ENCODE measurements around the gene MRPL28. TPM values are rescaled to one million over a fixed set of nuclear protein-coding genes. Genes with fewer than 3 reads are reported as not detected.

Gene MRPL28
- total RNA-seq, 1 experiment from 2014 or later: 38.1 TPM

DNA sequence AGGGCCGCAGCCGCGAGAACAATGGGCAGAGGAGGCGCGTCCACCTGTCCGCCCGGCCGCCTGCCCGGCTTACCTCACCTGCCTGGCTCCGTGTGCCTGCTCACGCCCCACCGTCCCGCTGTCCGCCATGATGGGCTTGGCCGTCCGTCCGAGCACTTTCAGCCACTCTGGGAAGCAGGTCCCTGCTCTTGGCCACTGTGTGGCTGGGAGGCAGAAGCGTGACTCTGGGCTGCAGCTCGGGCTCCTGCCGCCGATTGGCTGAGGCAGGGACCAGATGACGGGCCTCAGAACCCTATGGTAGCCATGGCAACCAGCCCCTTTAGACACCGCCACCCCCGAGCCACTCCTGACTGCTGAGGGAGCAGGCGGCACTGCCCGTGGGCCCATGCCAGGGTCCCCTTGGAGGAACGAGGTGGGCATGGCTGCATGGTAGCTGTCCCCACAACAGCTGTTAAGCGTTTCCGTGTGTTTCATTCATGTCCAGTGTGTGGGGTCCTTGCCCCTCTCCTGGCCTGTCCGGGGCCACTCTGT, 8.9 kb downstream of the MRPL28 start:
- H3K4me2 ChIP-seq (ENCODE audit: low read depth, low read length, poor library complexity, severe bottlenecking): peak overlapping the region; percentile 22
- no peaks in the 10 kb centered on the region for H3K9me3 ChIP-seq (ENCODE audit: low read length)
- no peak overlapping the region for H3K27ac ChIP-seq (ENCODE audit: low read length)
- H3K4me1 ChIP-seq (ENCODE audit: low read length): peaks cover 13% of the 10 kb centered on the region
- H3K79me2 ChIP-seq (ENCODE audit: low read length): no peaks in the 10 kb centered on the region
- H3K27me3 ChIP-seq (ENCODE audit: low read length): no peaks in the 10 kb centered on the region
- H3K9me2 ChIP-seq (replicated peaks; ENCODE audit: insufficient read depth, low read length): no peaks in the 10 kb centered on the region
- no peak overlapping the region for H3K4me3 ChIP-seq (ENCODE audit: low read length)
- no peaks in the 10 kb centered on the region for H3K36me3 ChIP-seq (ENCODE audit: insufficient read depth, low read length)
- no peak overlapping the region for H3K9ac ChIP-seq (ENCODE audit: low read length)
- peak; percentile 66 for DNase-seq
- no peak overlapping the region for H2AFZ ChIP-seq (ENCODE audit: low read length)
- H4K20me1 ChIP-seq (ENCODE audit: insufficient read depth, low read depth, low read length): peaks cover 5% of the 10 kb centered on the region; the same call in 1 of the 2 replicates

GRCh38 chr16:360698-361336, 9.5 kb downstream of the MRPL28 start:
- Histone ChIP-seq H3K9me3 (ENCODE audit: low read length) (no peaks in the 10 kb centered on the region), H3K4me1 (ENCODE audit: low read length) (peaks cover 8% of the 10 kb centered on the region; the same call in 1 of the 2 replicates), H4K20me1 (ENCODE audit: insufficient read depth, low read depth, low read length) (peaks cover 5% of the 10 kb centered on the region; the same call in 1 of the 2 replicates), H3K27me3 (ENCODE audit: low read length) (no peaks in the 10 kb centered on the region), H3K9me2 (replicated peaks; ENCODE audit: insufficient read depth, low read length) (no peaks in the 10 kb centered on the region), H3K79me2 (ENCODE audit: low read length) (no peaks in the 10 kb centered on the region), H3K36me3 (ENCODE audit: insufficient read depth, low read length) (no peaks in the 10 kb centered on the region), H3K9ac (ENCODE audit: low read length) (no peak overlapping the region), H3K27ac (ENCODE audit: low read length) (no peak overlapping the region), H3K4me3 (ENCODE audit: low read length) (no peak overlapping the region), H3K4me2 (ENCODE audit: low read depth, low read length, poor library complexity, severe bottlenecking) (no peak overlapping the region), H2AFZ (ENCODE audit: low read length) (no peak overlapping the region)
- no peak for DNase-seq

- H3K4me3 ChIP-seq (ENCODE audit: low read length): no peak overlapping the region
- no peak overlapping the region for H3K4me2 ChIP-seq (ENCODE audit: low read depth, low read length, poor library complexity, severe bottlenecking)
- no peaks in the 10 kb centered on the region for H3K9me3 ChIP-seq (ENCODE audit: low read length)
- no peaks in the 10 kb centered on the region for H3K36me3 ChIP-seq (ENCODE audit: insufficient read depth, low read length)
- DNase-seq: no peak
- H3K4me1 ChIP-seq (ENCODE audit: low read length): peaks cover 8% of the 10 kb centered on the region; the same call in 1 of the 2 replicates
- no peak overlapping the region for H3K27ac ChIP-seq (ENCODE audit: low read length)
- no peaks in the 10 kb centered on the region for H3K9me2 ChIP-seq (replicated peaks; ENCODE audit: insufficient read depth, low read length)
- no peaks in the 10 kb centered on the region for H3K79me2 ChIP-seq (ENCODE audit: low read length)
- no peak overlapping the region for H2AFZ ChIP-seq (ENCODE audit: low read length)
- H4K20me1 ChIP-seq (ENCODE audit: insufficient read depth, low read depth, low read length): peaks cover 5% of the 10 kb centered on the region; the same call in 1 of the 2 replicates
- no peaks in the 10 kb centered on the region for H3K27me3 ChIP-seq (ENCODE audit: low read length)
- no peak overlapping the region for H3K9ac ChIP-seq (ENCODE audit: low read length)
Measured at GRCh38 chr16:359871-360697, 10.3 kb downstream of the MRPL28 start.

DNA sequence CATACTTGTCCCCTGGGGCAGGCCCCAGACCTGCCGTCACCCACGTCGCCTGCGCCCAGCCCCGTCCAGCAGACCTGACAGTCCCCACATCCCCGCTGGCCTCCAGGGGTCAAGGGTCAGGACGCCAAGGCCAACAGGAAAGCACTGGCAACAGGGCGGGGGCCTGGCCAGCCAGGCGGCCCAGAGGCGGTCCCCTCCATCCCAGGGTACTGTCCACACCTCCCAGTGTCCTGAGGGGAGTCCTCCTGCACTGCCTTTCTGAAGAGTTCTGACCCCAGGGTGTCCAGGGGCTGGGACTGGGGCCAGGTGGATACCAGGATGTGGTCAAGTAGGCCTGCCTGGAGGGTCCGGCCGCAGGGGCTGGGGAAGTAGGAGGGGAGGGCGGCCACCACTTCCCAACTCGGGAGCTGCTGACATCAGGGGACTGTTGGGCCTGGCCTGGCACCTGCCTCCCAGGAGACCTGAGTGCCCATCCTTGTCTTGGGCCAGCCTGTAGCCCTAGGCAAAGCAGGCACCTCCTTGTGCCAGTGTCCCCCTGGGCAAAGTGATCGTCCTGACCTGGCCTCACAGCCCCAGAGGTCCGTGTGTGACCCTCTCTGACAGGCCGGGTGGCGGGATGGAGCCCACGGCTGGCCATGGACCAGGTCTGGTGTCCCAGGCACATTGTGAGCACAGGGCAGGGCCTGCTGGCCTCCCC, 11.1 kb downstream of the MRPL28 start:
- H3K9me2 ChIP-seq (replicated peaks; ENCODE audit: insufficient read depth, low read length): no peaks in the 10 kb centered on the region
- no peak overlapping the region for H3K27ac ChIP-seq (ENCODE audit: low read length)
- H3K79me2 ChIP-seq (ENCODE audit: low read length): no peaks in the 10 kb centered on the region
- no peak overlapping the region for H3K4me3 ChIP-seq (ENCODE audit: low read length)
- H3K36me3 ChIP-seq (ENCODE audit: insufficient read depth, low read length): no peaks in the 10 kb centered on the region
- no peak for DNase-seq
- no peak overlapping the region for H3K9ac ChIP-seq (ENCODE audit: low read length)
- peaks cover 5% of the 10 kb centered on the region; the same call in 1 of the 2 replicates for H4K20me1 ChIP-seq (ENCODE audit: insufficient read depth, low read depth, low read length)
- no peak overlapping the region for H2AFZ ChIP-seq (ENCODE audit: low read length)
- no peaks in the 10 kb centered on the region for H3K9me3 ChIP-seq (ENCODE audit: low read length)
- H3K4me2 ChIP-seq (ENCODE audit: low read depth, low read length, poor library complexity, severe bottlenecking): no peak overlapping the region
- no peaks in the 10 kb centered on the region for H3K27me3 ChIP-seq (ENCODE audit: low read length)
- peaks cover 8% of the 10 kb centered on the region; the same call in 1 of the 2 replicates for H3K4me1 ChIP-seq (ENCODE audit: low read length)

- no peak overlapping the region for H3K4me2 ChIP-seq (ENCODE audit: low read depth, low read length, poor library complexity, severe bottlenecking)
- H4K20me1 ChIP-seq (ENCODE audit: insufficient read depth, low read depth, low read length): no peaks in the 10 kb centered on the region
- no peak overlapping the region for H3K4me3 ChIP-seq (ENCODE audit: low read length)
- peaks cover 7% of the 10 kb centered on the region for H3K4me1 ChIP-seq (ENCODE audit: low read length)
- H2AFZ ChIP-seq (ENCODE audit: low read length): no peak overlapping the region
- peaks cover 3% of the 10 kb centered on the region for H3K79me2 ChIP-seq (ENCODE audit: low read length)
- H3K27me3 ChIP-seq (ENCODE audit: low read length): no peaks in the 10 kb centered on the region
- H3K9me3 ChIP-seq (ENCODE audit: low read length): no peaks in the 10 kb centered on the region
- H3K9me2 ChIP-seq (replicated peaks; ENCODE audit: insufficient read depth, low read length): no peaks in the 10 kb centered on the region
- no peaks in the 10 kb centered on the region for H3K36me3 ChIP-seq (ENCODE audit: insufficient read depth, low read length)
- no peak overlapping the region for H3K9ac ChIP-seq (ENCODE audit: low read length)
- H3K27ac ChIP-seq (ENCODE audit: low read length): no peak overlapping the region
- DNase-seq: no peak
Measured at GRCh38 chr16:356741-357140, 13.6 kb downstream of the MRPL28 start.

- peaks cover 20% of the 10 kb centered on the region for H3K79me2 ChIP-seq (ENCODE audit: low read length)
- no peak for DNase-seq
- no peaks in the 10 kb centered on the region for H3K27me3 ChIP-seq (ENCODE audit: low read length)
- H3K4me3 ChIP-seq (ENCODE audit: low read length): no peak overlapping the region
- peaks cover 6% of the 10 kb centered on the region; the same call in 1 of the 2 replicates for H3K36me3 ChIP-seq (ENCODE audit: insufficient read depth, low read length)
- no peak overlapping the region for H3K9ac ChIP-seq (ENCODE audit: low read length)
- H3K9me2 ChIP-seq (replicated peaks; ENCODE audit: insufficient read depth, low read length): no peaks in the 10 kb centered on the region
- no peaks in the 10 kb centered on the region for H3K9me3 ChIP-seq (ENCODE audit: low read length)
- H2AFZ ChIP-seq (ENCODE audit: low read length): no peak overlapping the region
- H3K27ac ChIP-seq (ENCODE audit: low read length): no peak overlapping the region
- no peaks in the 10 kb centered on the region for H4K20me1 ChIP-seq (ENCODE audit: insufficient read depth, low read depth, low read length)
- H3K4me1 ChIP-seq (ENCODE audit: low read length): peaks cover 20% of the 10 kb centered on the region
- H3K4me2 ChIP-seq (ENCODE audit: low read depth, low read length, poor library complexity, severe bottlenecking): no peak overlapping the region
Measured at GRCh38 chr16:354971-355461, 15.3 kb downstream of the MRPL28 start.

GRCh38 chr16:354291-354881, 16.0 kb downstream of the MRPL28 start:
- no peak overlapping the region for H3K9ac ChIP-seq (ENCODE audit: low read length)
- H3K27me3 ChIP-seq (ENCODE audit: low read length): no peaks in the 10 kb centered on the region
- no peak overlapping the region for H2AFZ ChIP-seq (ENCODE audit: low read length)
- no peak overlapping the region for H3K4me2 ChIP-seq (ENCODE audit: low read depth, low read length, poor library complexity, severe bottlenecking)
- peaks cover 26% of the 10 kb centered on the region for H3K4me1 ChIP-seq (ENCODE audit: low read length)
- H3K9me2 ChIP-seq (replicated peaks; ENCODE audit: insufficient read depth, low read length): no peaks in the 10 kb centered on the region
- no peak overlapping the region for H3K27ac ChIP-seq (ENCODE audit: low read length)
- peaks cover 7% of the 10 kb centered on the region; the same call in 1 of the 2 replicates for H3K36me3 ChIP-seq (ENCODE audit: insufficient read depth, low read length)
- H3K79me2 ChIP-seq (ENCODE audit: low read length): peaks cover 27% of the 10 kb centered on the region
- H3K4me3 ChIP-seq (ENCODE audit: low read length): no peak overlapping the region
- no peak for DNase-seq
- no peaks in the 10 kb centered on the region for H3K9me3 ChIP-seq (ENCODE audit: low read length)
- H4K20me1 ChIP-seq (ENCODE audit: insufficient read depth, low read depth, low read length): no peaks in the 10 kb centered on the region
